ENCODE results near the gene CHMP4B.

CHMP4B gene

DNA sequence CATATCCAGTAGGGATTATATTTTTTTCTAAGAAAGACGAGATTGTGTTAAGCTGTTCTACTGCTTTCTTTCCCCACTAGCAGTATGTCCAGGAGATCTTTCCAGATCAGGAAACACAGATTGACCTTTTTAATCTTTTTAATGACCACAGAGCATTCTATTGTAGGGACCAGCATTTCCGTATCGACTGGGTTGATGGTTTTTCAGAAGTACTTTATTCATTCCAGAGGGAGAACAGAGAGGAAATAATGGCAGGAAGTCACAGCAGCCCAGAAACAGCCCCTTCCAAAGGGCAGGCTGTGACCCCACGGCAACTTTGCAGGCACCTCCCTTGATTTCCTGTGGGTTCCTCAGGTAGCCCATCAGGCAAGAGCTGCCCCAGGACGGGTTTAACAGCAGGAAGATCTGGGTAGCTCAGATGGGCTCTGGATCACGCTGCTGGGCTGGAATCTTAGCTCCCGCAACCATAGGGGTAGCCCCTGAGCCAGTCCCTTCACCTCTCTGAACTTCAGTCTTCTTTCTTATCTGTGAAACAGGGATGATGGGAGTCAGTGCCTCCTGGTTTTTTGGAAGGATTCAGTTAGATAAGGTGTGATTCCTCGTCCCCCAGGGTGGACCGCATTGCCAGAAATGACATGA lies 23.8 kb upstream of the CHMP4B start:
- no peaks in the 10 kb centered on the region for H3K36me3 ChIP-seq (replicated peaks; ENCODE audit: insufficient read depth, low read length)
- DNase-seq: no peak
- 0 out of 2 replicates have a peak, but pooled peaks cover 7% of the 10 kb centered on the region for H3K79me2 ChIP-seq (ENCODE audit: low read length)
- no peak overlapping the region for H3K4me3 ChIP-seq (ENCODE audit: low read length)
- no peaks in the 10 kb centered on the region for H4K20me1 ChIP-seq (ENCODE audit: insufficient read depth, low read length)
- H3K9me2 ChIP-seq (replicated peaks; ENCODE audit: insufficient read depth, low read length): no peaks in the 10 kb centered on the region
- no peaks in the 10 kb centered on the region for H3K9me3 ChIP-seq (replicated peaks; ENCODE audit: insufficient read depth, low read length)
- H3K4me1 ChIP-seq (ENCODE audit: low read length): peaks cover 18% of the 10 kb centered on the region
- TF ChIP-seq, protein P1, sequence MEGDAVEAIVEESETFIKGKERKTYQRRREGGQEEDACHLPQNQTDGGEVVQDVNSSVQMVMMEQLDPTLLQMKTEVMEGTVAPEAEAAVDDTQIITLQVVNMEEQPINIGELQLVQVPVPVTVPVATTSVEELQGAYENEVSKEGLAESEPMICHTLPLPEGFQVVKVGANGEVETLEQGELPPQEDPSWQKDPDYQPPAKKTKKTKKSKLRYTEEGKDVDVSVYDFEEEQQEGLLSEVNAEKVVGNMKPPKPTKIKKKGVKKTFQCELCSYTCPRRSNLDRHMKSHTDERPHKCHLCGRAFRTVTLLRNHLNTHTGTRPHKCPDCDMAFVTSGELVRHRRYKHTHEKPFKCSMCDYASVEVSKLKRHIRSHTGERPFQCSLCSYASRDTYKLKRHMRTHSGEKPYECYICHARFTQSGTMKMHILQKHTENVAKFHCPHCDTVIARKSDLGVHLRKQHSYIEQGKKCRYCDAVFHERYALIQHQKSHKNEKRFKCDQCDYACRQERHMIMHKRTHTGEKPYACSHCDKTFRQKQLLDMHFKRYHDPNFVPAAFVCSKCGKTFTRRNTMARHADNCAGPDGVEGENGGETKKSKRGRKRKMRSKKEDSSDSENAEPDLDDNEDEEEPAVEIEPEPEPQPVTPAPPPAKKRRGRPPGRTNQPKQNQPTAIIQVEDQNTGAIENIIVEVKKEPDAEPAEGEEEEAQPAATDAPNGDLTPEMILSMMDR (IDR thresholded peaks at IDR 0.05; ENCODE audit: low read length): no peak
- no peak for TF ChIP-seq EZH2phosphoT487 (IDR thresholded peaks at IDR 0.05; ENCODE audit: low read length)
- no peak for TF ChIP-seq EZH2 (optimal IDR thresholded peaks at IDR 0.05; ENCODE audit: low read depth, low read length)
- H2AFZ ChIP-seq (ENCODE audit: low read length): no peak overlapping the region
- no peak overlapping the region for H3K4me2 ChIP-seq (ENCODE audit: low read depth, low read length)
- H3K27ac ChIP-seq (ENCODE audit: low read length): no peak overlapping the region
- peaks cover 3% of the 10 kb centered on the region; the same call in 1 of the 2 replicates for H3F3A ChIP-seq (ENCODE audit: insufficient read depth, low read length)
- H3K9ac ChIP-seq (ENCODE audit: low read length): no peak overlapping the region
- no peaks in the 10 kb centered on the region for H3K27me3 ChIP-seq (replicated peaks; ENCODE audit: insufficient read depth, low read length)

DNA sequence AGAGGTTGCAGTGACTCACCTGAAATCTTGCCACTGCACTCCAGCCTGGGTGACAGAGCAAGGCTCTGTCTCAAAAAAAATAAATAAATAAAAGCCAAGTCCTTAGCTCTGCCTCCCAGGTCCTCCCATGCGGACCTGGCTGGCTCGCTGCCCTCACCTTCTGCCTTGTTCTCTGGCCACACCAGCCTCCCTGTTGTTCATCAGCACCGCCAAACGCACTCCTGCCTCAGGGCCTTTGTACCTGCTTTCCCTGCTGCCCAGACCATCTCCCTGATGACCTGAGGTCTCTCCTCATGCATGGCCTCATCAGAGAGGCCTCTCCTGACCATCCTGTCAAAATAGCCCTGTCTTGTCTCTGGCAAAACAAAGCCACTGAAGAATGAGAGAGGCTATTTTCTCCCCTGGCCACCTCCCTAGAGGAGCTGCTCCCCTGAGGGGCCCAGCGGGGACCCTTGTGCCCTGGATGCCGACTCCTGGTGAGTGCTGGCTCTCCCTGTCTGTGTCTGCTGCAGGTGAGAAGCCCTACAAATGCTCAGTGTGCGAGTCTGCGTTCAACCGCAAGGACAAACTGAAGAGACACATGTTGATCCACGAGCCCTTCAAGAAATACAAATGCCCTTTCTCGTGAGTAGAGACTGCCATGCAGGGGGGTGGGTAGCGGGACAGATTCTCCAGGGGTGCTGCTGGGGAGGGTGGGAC lies 22.6 kb upstream of the CHMP4B start:
- H3K9me2 ChIP-seq (replicated peaks; ENCODE audit: insufficient read depth, low read length): no peaks in the 10 kb centered on the region
- H3K27ac ChIP-seq (ENCODE audit: low read length): no peak overlapping the region
- DNase-seq: no peak
- no peaks in the 10 kb centered on the region for H3K9me3 ChIP-seq (replicated peaks; ENCODE audit: insufficient read depth, low read length)
- no peaks in the 10 kb centered on the region for H3K27me3 ChIP-seq (replicated peaks; ENCODE audit: insufficient read depth, low read length)
- H3K9ac ChIP-seq (ENCODE audit: low read length): no peak overlapping the region
- no peak overlapping the region for H2AFZ ChIP-seq (ENCODE audit: low read length)
- H3K4me2 ChIP-seq (ENCODE audit: low read depth, low read length): no peak overlapping the region
- 0 out of 2 replicates have a peak, but pooled peaks cover 7% of the 10 kb centered on the region for H3K79me2 ChIP-seq (ENCODE audit: low read length)
- H3K36me3 ChIP-seq (replicated peaks; ENCODE audit: insufficient read depth, low read length): no peaks in the 10 kb centered on the region
- TF ChIP-seq EZH2 (optimal IDR thresholded peaks at IDR 0.05; ENCODE audit: low read depth, low read length) (no peak), EZH2phosphoT487 (IDR thresholded peaks at IDR 0.05; ENCODE audit: low read length) (no peak)
- TF ChIP-seq, protein P1 (IDR thresholded peaks at IDR 0.05; ENCODE audit: low read length): no peak
- H4K20me1 ChIP-seq (ENCODE audit: insufficient read depth, low read length): no peaks in the 10 kb centered on the region
- no peaks in the 10 kb centered on the region for H3F3A ChIP-seq (ENCODE audit: insufficient read depth, low read length)
- peaks cover 25% of the 10 kb centered on the region for H3K4me1 ChIP-seq (ENCODE audit: low read length)
- no peak overlapping the region for H3K4me3 ChIP-seq (ENCODE audit: low read length)

DNA sequence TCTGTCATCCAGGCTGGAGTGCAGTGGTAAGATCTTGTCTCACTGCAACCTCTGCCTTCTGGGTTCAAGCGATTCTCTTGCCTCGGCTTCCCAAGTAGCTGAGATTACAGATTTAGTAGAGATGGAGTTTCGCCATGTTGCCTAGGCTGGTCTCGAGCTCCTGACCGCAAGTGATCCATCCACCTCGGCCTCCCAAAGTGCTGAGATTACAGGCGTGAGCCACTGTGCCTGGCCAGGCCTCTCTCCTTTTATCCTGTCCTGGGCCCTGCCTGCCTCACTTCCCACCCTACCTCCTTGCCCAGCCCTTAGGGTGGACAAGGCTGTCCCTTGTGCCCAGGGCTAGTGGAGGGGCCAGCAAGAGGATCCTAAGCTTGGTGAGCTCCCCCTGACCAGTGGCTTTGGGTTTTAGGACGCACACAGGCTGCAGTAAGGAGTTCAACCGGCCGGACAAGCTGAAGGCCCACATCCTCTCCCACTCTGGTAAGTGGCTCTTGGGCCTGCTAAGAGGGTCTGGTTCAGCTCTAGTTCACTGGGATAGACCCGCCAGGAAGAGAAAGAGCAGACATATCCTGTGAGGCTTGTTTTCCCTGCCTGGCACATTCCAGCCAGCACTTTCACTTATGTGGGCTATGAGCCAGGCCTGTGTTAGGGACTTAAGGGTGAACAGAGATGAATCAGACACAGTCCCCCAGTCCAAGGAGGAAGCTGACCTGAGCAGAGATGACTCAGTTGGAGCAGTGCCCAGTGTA lies 21.9 kb upstream of the CHMP4B start:
- H3K4me3 ChIP-seq (ENCODE audit: low read length): no peak overlapping the region
- no peaks in the 10 kb centered on the region for H3K9me3 ChIP-seq (replicated peaks; ENCODE audit: insufficient read depth, low read length)
- 0 out of 2 replicates have a peak, but pooled peaks cover 7% of the 10 kb centered on the region for H3K79me2 ChIP-seq (ENCODE audit: low read length)
- TF ChIP-seq EZH2 (optimal IDR thresholded peaks at IDR 0.05; ENCODE audit: low read depth, low read length): no peak
- TF ChIP-seq, protein P1 (IDR thresholded peaks at IDR 0.05; ENCODE audit: low read length): no peak
- TF ChIP-seq EZH2phosphoT487 (IDR thresholded peaks at IDR 0.05; ENCODE audit: low read length): no peak
- H3K9ac ChIP-seq (ENCODE audit: low read length): no peak overlapping the region
- no peak overlapping the region for H3K4me2 ChIP-seq (ENCODE audit: low read depth, low read length)
- no peak overlapping the region for H2AFZ ChIP-seq (ENCODE audit: low read length)
- no peak for DNase-seq
- H3K27ac ChIP-seq (ENCODE audit: low read length): no peak overlapping the region
- no peaks in the 10 kb centered on the region for H3F3A ChIP-seq (ENCODE audit: insufficient read depth, low read length)
- no peaks in the 10 kb centered on the region for H3K9me2 ChIP-seq (replicated peaks; ENCODE audit: insufficient read depth, low read length)
- no peaks in the 10 kb centered on the region for H3K36me3 ChIP-seq (replicated peaks; ENCODE audit: insufficient read depth, low read length)
- no peaks in the 10 kb centered on the region for H4K20me1 ChIP-seq (ENCODE audit: insufficient read depth, low read length)
- no peaks in the 10 kb centered on the region for H3K27me3 ChIP-seq (replicated peaks; ENCODE audit: insufficient read depth, low read length)
- peaks cover 28% of the 10 kb centered on the region for H3K4me1 ChIP-seq (ENCODE audit: low read length)
